GM12872 (cell line): Measurements from ENCODE around the gene RIMOC1.

Source experiments
- TF ChIP-seq, protein P1 (sequence below): IDR thresholded peaks from 3 replicates; pipeline ENCODE4 v1.5.1; 2011; ENCODE audit warnings: low read depth, mild to moderate bottlenecking, low read length, moderate library complexity; ENCODE audit not compliant: insufficient read depth

The RIMOC1 gene

GRCh38 chr5:41903892-41904799, at the start of gene RIMOC1:
Gene RIMOC1, plus strand, starts transcription at chr5:41904344. Its CDS starts 24 bp downstream, at chr5:41904368.
- TF ChIP-seq, protein P1, sequence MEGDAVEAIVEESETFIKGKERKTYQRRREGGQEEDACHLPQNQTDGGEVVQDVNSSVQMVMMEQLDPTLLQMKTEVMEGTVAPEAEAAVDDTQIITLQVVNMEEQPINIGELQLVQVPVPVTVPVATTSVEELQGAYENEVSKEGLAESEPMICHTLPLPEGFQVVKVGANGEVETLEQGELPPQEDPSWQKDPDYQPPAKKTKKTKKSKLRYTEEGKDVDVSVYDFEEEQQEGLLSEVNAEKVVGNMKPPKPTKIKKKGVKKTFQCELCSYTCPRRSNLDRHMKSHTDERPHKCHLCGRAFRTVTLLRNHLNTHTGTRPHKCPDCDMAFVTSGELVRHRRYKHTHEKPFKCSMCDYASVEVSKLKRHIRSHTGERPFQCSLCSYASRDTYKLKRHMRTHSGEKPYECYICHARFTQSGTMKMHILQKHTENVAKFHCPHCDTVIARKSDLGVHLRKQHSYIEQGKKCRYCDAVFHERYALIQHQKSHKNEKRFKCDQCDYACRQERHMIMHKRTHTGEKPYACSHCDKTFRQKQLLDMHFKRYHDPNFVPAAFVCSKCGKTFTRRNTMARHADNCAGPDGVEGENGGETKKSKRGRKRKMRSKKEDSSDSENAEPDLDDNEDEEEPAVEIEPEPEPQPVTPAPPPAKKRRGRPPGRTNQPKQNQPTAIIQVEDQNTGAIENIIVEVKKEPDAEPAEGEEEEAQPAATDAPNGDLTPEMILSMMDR: no peak

DNA sequence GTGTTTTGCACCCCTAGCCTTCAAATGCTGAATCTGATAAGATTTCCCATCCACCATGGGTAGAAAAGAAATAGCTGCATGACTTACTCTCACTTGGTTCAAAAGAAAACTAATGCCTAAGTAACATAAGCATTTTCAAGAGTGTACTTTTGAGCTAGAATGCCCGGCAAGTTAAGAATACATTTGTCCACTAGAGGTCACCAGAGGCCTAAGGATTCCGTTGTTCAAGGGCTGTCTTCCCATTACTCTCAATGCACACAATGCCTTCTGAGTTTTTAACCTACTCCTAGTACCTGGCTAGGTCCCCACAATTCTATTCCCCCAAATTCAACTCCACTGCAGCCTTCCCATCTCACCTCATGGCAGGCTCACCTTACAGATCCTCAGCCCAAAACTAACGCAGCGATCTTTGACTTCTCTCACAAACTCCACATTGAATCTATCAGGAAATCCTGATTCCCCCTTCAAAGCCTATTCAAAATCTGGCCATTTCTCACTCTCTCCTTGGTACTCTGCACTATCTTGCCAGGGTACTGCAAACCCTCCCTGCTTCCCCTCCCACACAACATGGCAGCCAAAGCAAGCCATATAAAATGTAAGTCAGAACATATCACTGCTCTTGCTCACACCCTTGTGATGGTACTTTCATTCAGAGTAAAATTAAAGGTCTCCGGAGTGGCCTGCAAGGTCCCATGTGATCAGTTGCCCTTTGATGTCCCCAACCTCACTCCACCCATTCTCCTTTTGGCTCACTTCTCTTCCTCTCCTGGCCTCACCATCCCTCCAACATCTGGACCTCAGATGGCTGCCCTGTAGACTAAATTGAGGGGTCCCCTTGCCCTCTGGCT, 47.3 kb upstream of the RIMOC1 start:
- TF ChIP-seq, protein P1: peak; percentile 74

- TF ChIP-seq, protein P1: no peak
Measured at GRCh38 chr5:41857989-41858388, 46.2 kb upstream of the RIMOC1 start.

GRCh38 chr5:41858890-41859289, 45.3 kb upstream of the RIMOC1 start:
- TF ChIP-seq, protein P1: no peak

- TF ChIP-seq, protein P1: no peak
Measured at GRCh38 chr5:41863871-41864486, 40.2 kb upstream of the RIMOC1 start.

DNA sequence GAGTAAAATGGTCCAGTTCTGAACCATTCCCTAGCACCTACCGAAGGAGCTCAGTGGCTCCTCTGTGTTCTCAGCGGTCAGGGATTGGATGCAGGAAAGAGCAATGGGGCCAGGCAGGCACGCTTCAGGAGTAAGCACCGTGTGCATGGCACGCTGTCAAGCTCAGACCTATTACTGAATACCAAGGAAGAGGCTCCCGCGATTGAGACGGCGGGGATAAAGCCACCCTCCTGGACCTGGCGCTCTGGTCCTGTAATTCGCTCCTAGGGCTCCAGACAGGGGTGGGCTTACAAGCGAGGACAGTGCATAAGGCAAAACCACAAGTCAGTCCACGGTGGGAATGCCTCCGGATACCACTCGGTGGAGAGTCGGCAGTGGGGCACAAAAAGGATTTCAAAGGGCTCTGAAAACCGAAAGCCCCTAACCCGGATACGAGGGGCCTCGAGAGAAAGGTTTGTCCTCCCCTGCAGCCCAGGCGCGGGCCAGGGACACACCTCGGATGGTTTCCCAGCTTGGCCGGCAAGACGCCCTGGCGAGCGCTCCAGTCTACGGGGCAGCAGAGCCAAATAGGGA, 34.9 kb upstream of the RIMOC1 start:
- TF ChIP-seq, protein P1: no peak
